NB4 (cell line): ENCODE measurements around the gene SLC19A2.
"Not testable (repeated sequence)": the region's sequence is repeated elsewhere in the genome, so short reads cannot be mapped to it uniquely, and the experiment has no call there.

Source experiments
- DNase-seq: peaks from one replicate; pipeline ENCODE4 v3.0.0; 2010; ENCODE audit warnings: low read depth
- H3K4me3 ChIP-seq: one replicate; pipeline ENCODE4 v1.5.1; 2011; ENCODE audit warnings: mild to moderate bottlenecking, low read depth, low read length, moderate library complexity
- CTCF ChIP-seq: IDR thresholded peaks from one replicate; pipeline ENCODE4 v1.5.1; 2012; ENCODE audit warnings: low read depth, low read length
- MAX ChIP-seq: IDR thresholded peaks from 2 replicates; pipeline ENCODE4 v1.6.1; 2011; ENCODE audit warnings: low read depth, low read length
- MYC ChIP-seq: IDR thresholded peaks from 2 replicates; pipeline ENCODE4 v1.6.1; 2011; ENCODE audit warnings: low read depth, low read length
- POLR2A ChIP-seq: IDR thresholded peaks from 2 replicates; pipeline ENCODE4 v1.6.1; 2011; ENCODE audit warnings: mild to moderate bottlenecking; ENCODE audit not compliant: insufficient read length; ENCODE audit errors: extremely low read depth

Gene SLC19A2

GRCh38 chr1:169485431-169486280, at the start of gene SLC19A2:
Gene SLC19A2, minus strand, starts transcription at chr1:169485944. Its CDS starts 178 bp downstream, at chr1:169485766.
- TF ChIP-seq MAX (peak; percentile 94), POLR2A (peak; percentile 85), MYC (peak; percentile 87), CTCF (no peak)
- DNase-seq = peak; percentile 99
- peak within 1 kb of the TSS; percentile 72 for H3K4me3 ChIP-seq

GRCh38 chr1:169534653-169535052, 48.9 kb upstream of the SLC19A2 start:
- no peak for DNase-seq
- H3K4me3 ChIP-seq = no peak overlapping the region
- TF ChIP-seq MYC (no peak), CTCF (no peak), POLR2A (no peak), MAX (no peak)

- not testable (repeated sequence) for H3K4me3 ChIP-seq, DNase-seq
Observed at GRCh38 chr1:169533528-169534190, 47.9 kb upstream of the SLC19A2 start.

GRCh38 chr1:169530448-169530847, 44.7 kb upstream of the SLC19A2 start:
- no peak overlapping the region for H3K4me3 ChIP-seq
- no peak for TF ChIP-seq POLR2A
- TF ChIP-seq MYC = no peak
- no peak for TF ChIP-seq MAX
- no peak for TF ChIP-seq CTCF
- no peak for DNase-seq

- no peak for TF ChIP-seq CTCF
- TF ChIP-seq MAX = no peak
- no peak for TF ChIP-seq POLR2A
- TF ChIP-seq MYC = no peak
- H3K4me3 ChIP-seq = no peak overlapping the region
- DNase-seq = no peak
Observed at GRCh38 chr1:169529068-169529642, 43.4 kb upstream of the SLC19A2 start.
